PC-9 (cell line): Measurements from ENCODE around the gene RHO. TPM values are rescaled to one million over a fixed set of nuclear protein-coding genes. Genes with fewer than 3 reads are reported as not detected.

Experiments
- BruUV-seq: library from RNA; stranded (reverse); fragments of 400-500 nt; replicated peaks from 2 replicates; lab custom pipeline; 2021; lab: Mats Ljungman, UMichigan
- CTCF ChIA-PET: fragments of 300-600 bp; sonication (Branson Sonifier 250); formaldehyde crosslinking; loops from one replicate; lab custom pipeline; 2022; ENCODE audit warnings: antibody characterized with exemption; lab: Charles Lee
- POLR2A ChIA-PET: fragments of 300-600 bp; sonication (Branson Sonifier 250); formaldehyde crosslinking; loops from one replicate; lab custom pipeline; 2022; ENCODE audit warnings: antibody characterized with exemption; ENCODE audit not compliant: unreplicated experiment; lab: Charles Lee
- DNase-seq, 2 experiments: peaks; one replicate each; pipeline versions ENCODE4 v3.0.0 to v3.0.0-alpha.2; 2015 to 2022; ENCODE audit warnings: mixed read lengths in 1 of 2
- H2AFZ ChIP-seq: fragments of 200-600 bp; sonication (generic); 2 replicates; pipeline ENCODE4 v1.8.1; 2017; ENCODE audit warnings: antibody characterized with exemption
- H3F3A ChIP-seq: fragments of 200-600 bp; sonication (generic); 2 replicates; pipeline ENCODE4 v1.8.1; 2017; ENCODE audit warnings: antibody characterized with exemption, mild to moderate bottlenecking, low read depth; ENCODE audit not compliant: insufficient read depth
- H3K27ac ChIP-seq: fragments of 200-600 bp; sonication (generic); 2 replicates; pipeline ENCODE4 v1.6.1; 2016; ENCODE audit warnings: mixed run types
- H3K27me3 ChIP-seq: fragments of 200-600 bp; sonication (generic); 2 replicates; pipeline ENCODE4 v1.6.1; 2016; ENCODE audit warnings: low read depth, mixed run types; ENCODE audit not compliant: insufficient read depth
- H3K36me3 ChIP-seq: fragments of 200-600 bp; sonication (generic); 2 replicates; pipeline ENCODE4 v1.6.1; 2016; ENCODE audit warnings: low read depth, mixed run types
- H3K4me1 ChIP-seq: fragments of 200-600 bp; sonication (generic); replicated peaks from 2 replicates; pipeline ENCODE4 v1.6.1; 2016; ENCODE audit warnings: mixed run types; ENCODE audit not compliant: insufficient read depth
- H3K4me2 ChIP-seq: fragments of 200-600 bp; sonication (generic); 2 replicates; pipeline ENCODE4 v1.6.1; 2017; ENCODE audit warnings: mixed run types
- H3K4me3 ChIP-seq: fragments of 200-600 bp; sonication (generic); 2 replicates; pipeline ENCODE4 v1.6.1; 2016; ENCODE audit warnings: mixed run types
- H3K79me2 ChIP-seq: fragments of 200-600 bp; sonication (generic); 2 replicates; pipeline ENCODE4 v1.6.1; 2017; ENCODE audit warnings: low read depth, mixed run types
- H3K9me2 ChIP-seq: fragments of 200-600 bp; sonication (generic); 2 replicates; pipeline ENCODE4 v1.8.1; 2017; ENCODE audit warnings: mild to moderate bottlenecking; ENCODE audit not compliant: insufficient read depth
- H3K9me3 ChIP-seq: fragments of 200-600 bp; sonication (generic); 2 replicates; pipeline ENCODE4 v1.8.1; 2016; ENCODE audit warnings: low read depth; ENCODE audit not compliant: insufficient read depth
- H4K20me1 ChIP-seq: fragments of 200-600 bp; sonication (generic); 2 replicates; pipeline ENCODE4 v1.8.1; 2017; ENCODE audit not compliant: insufficient read depth
- EZH2 ChIP-seq: fragments of 200-600 bp; sonication (generic); IDR thresholded peaks from 2 replicates; pipeline ENCODE4 v1.8.0; 2017; ENCODE audit warnings: antibody characterized with exemption, low read depth
- intact Hi-C: fragments of 100-400 bp; cut with micrococcal nuclease; formaldehyde crosslinking; loops from one replicate; pipeline ENCODE4 v1.10.0; 2022; ENCODE audit not compliant: unreplicated experiment
- total RNA-seq: library from RNA; stranded (reverse); gene quantifications from 2 replicates; pipeline ENCODE4 v1.2.3, GENCODE V29; 2021
- TF ChIP-seq, protein P1 (sequence below): fragments of 200-600 bp; sonication (generic); conservative IDR thresholded peaks from 2 replicates; pipeline ENCODE4 v1.6.1; 2017; ENCODE audit warnings: mixed run types, antibody characterized with exemption, mild to moderate bottlenecking, moderate library complexity

The RHO gene
- total RNA-seq, 1 experiment from 2014 or later = not detected

DNA sequence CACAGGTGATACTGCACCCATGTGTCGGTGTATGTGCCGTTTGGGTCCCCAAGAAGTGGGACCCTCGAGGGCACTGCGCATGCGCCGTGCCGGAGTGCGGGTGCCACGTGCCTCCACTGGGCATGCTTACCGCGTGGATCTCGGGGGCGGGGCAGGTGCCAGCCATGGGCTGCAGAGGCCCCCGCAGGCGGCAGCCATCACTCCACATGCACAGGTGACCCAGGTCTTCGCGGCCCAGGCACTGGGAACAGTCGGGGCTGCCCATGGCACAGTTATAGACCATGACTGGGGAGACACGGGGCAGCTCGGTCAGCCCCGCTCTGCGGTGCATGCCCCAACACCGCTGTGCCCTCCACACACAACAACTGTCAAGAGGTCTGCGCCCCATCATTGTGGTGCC is 45.8 kb downstream of the RHO start:
- H3K4me2 ChIP-seq = no peak overlapping the region
- H2AFZ ChIP-seq = no peak overlapping the region
- H3K9me3 ChIP-seq = no peaks in the 10 kb centered on the region
- H3K4me3 ChIP-seq = no peak overlapping the region
- intact Hi-C loops = no loop called here
- no peaks in the 10 kb centered on the region for H4K20me1 ChIP-seq
- ChIA-PET CTCF (no interaction called here), POLR2A (no interaction called here)
- H3K79me2 ChIP-seq = no peaks in the 10 kb centered on the region
- H3K9me2 ChIP-seq = no peaks in the 10 kb centered on the region
- TF ChIP-seq EZH2 = no peak
- TF ChIP-seq, protein P1, sequence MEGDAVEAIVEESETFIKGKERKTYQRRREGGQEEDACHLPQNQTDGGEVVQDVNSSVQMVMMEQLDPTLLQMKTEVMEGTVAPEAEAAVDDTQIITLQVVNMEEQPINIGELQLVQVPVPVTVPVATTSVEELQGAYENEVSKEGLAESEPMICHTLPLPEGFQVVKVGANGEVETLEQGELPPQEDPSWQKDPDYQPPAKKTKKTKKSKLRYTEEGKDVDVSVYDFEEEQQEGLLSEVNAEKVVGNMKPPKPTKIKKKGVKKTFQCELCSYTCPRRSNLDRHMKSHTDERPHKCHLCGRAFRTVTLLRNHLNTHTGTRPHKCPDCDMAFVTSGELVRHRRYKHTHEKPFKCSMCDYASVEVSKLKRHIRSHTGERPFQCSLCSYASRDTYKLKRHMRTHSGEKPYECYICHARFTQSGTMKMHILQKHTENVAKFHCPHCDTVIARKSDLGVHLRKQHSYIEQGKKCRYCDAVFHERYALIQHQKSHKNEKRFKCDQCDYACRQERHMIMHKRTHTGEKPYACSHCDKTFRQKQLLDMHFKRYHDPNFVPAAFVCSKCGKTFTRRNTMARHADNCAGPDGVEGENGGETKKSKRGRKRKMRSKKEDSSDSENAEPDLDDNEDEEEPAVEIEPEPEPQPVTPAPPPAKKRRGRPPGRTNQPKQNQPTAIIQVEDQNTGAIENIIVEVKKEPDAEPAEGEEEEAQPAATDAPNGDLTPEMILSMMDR = no peak
- no peaks in the 10 kb centered on the region for H3K27me3 ChIP-seq
- peaks cover 2% of the 10 kb centered on the region; the same call in 1 of the 2 replicates for H3F3A ChIP-seq
- no peaks in the 10 kb centered on the region for H3K4me1 ChIP-seq
- BruUV-seq = no TSS peak
- H3K36me3 ChIP-seq = no peaks in the 10 kb centered on the region
- no peak for DNase-seq
- H3K27ac ChIP-seq = no peak overlapping the region

DNA sequence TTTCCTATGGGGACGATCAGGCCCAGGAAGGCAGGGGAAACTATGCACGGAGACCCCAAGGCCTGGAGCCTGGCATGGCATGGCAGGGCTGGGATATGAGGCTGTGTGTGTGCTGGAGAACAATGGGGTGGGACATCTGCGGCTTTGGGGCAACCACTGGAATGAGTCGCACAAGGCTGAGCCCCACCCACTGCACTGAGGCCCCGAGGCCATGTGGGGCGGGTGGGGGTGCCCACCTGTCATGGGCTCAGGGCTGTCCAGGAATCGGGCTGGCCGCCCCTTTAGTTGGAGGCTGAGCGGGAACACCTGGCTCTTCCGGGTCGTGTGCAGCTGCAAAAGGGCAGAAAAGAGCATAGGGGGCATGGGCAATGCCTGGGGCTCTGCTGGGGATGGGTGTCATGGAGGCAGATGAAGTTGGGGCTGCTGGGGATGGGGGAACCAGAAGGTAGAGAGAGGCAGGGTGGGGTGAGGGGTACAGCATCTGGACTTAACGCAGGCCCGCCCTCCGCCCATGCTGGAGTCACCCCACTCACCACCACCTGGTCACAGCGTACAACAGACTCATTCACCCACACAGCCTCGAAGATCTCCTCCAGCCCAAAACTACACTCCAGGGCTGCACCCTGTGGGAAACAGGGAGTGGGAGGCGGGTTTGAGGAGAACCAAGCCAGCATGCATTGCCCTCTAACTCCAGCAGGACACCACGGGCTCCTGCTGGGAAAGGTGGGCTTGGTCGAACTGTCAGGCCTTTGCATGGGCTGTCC is 47.0 kb downstream of the RHO start:
- POLR2A ChIA-PET = no interaction called here
- no peak for DNase-seq
- no peaks in the 10 kb centered on the region for H3K36me3 ChIP-seq
- H2AFZ ChIP-seq = no peak overlapping the region
- intact Hi-C loops = no loop called here
- no peaks in the 10 kb centered on the region for H3F3A ChIP-seq
- H3K79me2 ChIP-seq = no peaks in the 10 kb centered on the region
- BruUV-seq = no TSS peak
- H3K9me3 ChIP-seq = no peaks in the 10 kb centered on the region
- H3K9me2 ChIP-seq = no peaks in the 10 kb centered on the region
- no peak overlapping the region for H3K4me3 ChIP-seq
- no peaks in the 10 kb centered on the region for H3K27me3 ChIP-seq
- no peak overlapping the region for H3K27ac ChIP-seq
- CTCF ChIA-PET = no interaction called here
- H3K4me1 ChIP-seq = no peaks in the 10 kb centered on the region
- H4K20me1 ChIP-seq = no peaks in the 10 kb centered on the region
- no peak for TF ChIP-seq EZH2
- TF ChIP-seq, protein P1 = no peak
- H3K4me2 ChIP-seq = no peak overlapping the region

DNA sequence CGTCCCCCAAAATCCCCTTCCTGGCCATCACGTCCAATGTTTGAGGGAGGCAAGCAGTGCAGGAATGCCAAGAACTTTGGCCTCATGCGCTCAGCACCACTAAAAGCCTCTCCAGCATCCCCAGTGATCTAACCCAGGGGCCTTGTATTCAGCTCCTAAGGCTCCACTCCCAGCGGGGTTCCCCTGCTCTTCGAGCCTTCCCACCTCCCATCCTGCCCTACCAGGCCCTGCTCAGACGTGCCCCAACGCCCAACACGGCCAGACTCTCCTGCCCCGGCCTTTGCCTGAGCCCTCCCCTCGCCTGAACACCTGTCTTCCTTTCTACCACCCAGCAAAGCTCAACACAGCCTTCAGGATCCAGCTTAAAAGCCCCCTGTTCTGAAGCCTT is 47.6 kb downstream of the RHO start:
- no peaks in the 10 kb centered on the region for H3K27me3 ChIP-seq
- no peaks in the 10 kb centered on the region for H3K36me3 ChIP-seq
- no peaks in the 10 kb centered on the region for H3K79me2 ChIP-seq
- intact Hi-C loops = no loop called here
- POLR2A ChIA-PET = no interaction called here
- H3K4me1 ChIP-seq = no peaks in the 10 kb centered on the region
- no TSS peak for BruUV-seq
- H3K4me3 ChIP-seq = no peak overlapping the region
- CTCF ChIA-PET = no interaction called here
- TF ChIP-seq EZH2 = no peak
- TF ChIP-seq, protein P1 = no peak
- no peaks in the 10 kb centered on the region for H4K20me1 ChIP-seq
- no peak overlapping the region for H2AFZ ChIP-seq
- no peaks in the 10 kb centered on the region for H3F3A ChIP-seq
- no peak overlapping the region for H3K27ac ChIP-seq
- H3K9me2 ChIP-seq = no peaks in the 10 kb centered on the region
- no peak overlapping the region for H3K4me2 ChIP-seq
- DNase-seq = no peak
- no peaks in the 10 kb centered on the region for H3K9me3 ChIP-seq
